ENCODE results near the gene ENOPH1.
"Not testable (repeated sequence)": the region's sequence is repeated elsewhere in the genome, so short reads cannot be mapped to it uniquely, and the experiment has no call there.

Gene ENOPH1

DNA sequence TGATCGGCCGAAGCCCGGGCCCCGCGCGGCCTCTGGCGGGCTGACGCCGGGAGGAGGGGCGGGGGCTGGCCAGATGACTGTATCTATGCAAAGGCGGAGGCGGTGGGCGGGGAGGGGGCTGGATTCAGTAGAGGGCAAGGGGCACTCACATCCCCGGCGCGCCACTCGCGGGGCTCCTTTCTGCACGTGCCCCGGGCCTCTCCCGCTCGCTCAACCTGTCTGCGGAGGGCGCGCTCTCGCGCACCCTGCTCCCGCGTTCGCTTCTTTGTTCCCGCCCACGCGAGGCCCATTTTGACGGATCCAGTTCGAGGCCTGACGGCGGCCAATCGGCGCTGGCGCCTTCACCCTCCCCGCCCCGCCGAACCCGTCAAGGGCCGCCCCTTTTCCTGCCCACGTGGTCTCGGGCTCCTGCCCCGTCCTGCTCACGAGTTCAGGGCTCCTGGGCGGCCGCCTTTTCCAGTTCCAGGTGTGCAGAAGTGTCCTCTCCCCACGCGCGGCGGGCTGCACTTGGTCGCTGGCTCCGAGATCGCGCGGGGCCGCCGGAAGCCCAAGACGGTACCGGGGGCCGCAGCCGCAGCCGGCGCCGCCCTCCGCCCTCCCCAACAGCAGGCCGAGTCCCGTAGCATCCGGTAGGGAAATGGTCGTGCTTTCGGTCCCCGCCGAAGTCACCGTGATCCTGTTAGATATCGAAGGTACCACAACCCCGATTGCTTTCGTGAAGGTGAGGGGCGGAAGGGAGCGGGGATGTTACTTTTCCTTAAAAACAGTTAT lies at the start of gene ENOPH1, which contains the start of gene HNRNPDL:
Gene ENOPH1, plus strand, starts transcription at position 398 of the 771 bp plus-strand sequence. Its CDS starts 240 bp downstream, at position 638.
Gene HNRNPDL, minus strand, starts transcription at position 270 of the 771 bp plus-strand sequence. CDS start 772 bp downstream, outside the sequence.
- peak; percentile 89 for DNase-seq (ENCODE audit: low read depth in 2 of 2)

DNA sequence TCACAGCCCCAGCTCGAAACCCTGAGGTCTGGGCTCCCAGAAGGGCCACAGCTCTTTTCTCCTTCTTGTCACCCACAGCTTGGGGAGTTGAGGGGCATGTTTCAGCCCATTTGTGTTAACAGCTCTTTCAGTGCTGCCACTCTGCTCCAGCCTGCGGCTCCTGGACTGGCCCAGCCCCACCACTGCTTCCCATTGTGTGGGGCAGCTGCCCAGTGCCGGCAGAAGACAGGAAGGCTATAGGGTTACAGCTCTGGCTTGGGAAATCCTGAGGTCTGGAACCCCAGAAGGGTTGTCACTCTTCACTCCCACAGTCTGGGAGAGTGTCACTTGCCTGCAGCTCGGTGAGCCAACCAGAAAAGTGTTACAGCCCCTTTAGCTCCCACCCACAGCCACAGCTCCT lies 49.6 kb upstream of the ENOPH1 start:
- DNase-seq (ENCODE audit: low read depth in 2 of 2) = no peak

DNA sequence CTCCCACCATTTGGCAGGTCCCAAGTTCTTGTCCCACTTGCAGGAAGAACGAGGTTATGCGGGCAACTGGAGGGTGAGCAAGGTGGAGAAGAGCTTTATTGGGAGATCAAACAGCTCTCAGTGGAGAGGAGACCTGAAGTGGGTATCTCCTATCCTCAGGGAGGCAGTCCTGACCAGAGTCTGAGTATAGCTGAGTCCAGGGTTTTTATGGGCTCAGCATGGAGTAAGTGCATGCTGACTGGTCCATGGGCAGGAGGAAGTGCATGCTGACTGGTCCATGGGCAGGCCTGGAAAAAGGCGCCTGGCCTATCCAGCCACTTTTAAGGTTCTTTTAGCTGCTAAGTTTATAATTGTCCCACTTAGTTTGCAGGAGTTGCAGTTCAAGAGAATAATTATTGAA lies 49.2 kb upstream of the ENOPH1 start:
- DNase-seq (ENCODE audit: low read depth in 2 of 2) = no peak

DNA sequence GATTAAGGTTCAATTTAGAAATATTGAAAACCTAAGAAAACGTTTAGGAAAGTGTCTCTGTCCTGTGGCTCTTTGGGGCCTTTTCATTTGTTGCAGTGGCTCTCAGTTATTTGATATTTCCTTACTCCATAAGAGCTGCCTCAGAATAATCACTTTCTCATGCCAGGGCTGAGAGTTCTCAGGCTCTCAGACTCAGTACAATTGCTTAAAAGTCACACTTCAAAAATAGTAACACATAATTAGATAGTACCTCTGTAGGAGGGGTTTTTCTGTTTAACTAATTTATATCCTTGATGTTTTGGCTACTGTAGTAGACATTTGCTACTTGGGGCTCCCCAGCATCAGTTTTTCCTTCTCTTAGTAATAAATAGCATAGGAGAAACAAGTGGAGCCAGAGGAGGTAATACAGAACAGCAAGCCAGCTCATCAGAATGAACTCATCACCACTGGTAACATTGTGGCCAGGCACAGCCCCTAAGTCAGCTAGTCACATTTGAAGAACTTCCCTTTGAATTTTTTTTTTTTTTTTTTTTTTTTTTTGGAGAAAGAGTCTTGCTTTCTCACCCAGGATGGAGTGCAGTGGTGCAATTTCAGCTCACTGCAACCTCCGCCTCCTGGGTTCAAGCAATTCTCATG lies 48.6 kb upstream of the ENOPH1 start:
- DNase-seq (ENCODE audit: low read depth in 2 of 2) = no peak

- DNase-seq (ENCODE audit: low read depth in 2 of 2) = no peak
Measured at GRCh38 chr4:82382751-82383150, 47.6 kb upstream of the ENOPH1 start.

DNA sequence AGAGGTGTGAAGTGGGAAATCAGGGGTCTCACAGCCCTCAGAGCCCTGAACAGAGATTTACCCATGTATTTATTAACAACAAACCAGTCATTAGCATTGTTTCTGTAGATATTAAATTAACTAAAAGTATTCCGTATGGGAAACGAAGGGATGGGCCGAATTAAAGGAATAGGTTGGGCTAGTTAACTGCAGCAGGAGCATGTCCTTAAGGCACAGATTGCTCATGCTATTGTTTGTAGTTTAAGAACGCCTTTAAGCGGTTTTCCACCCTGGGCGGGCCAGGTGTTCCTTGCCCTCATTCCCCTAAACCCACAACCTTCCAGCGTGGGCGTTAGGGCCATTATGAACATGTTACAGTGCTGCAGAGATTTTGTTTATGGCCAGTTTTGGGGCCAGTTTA lies 44.1 kb upstream of the ENOPH1 start:
- not testable (repeated sequence) for DNase-seq (ENCODE audit: low read depth in 2 of 2)

DNA sequence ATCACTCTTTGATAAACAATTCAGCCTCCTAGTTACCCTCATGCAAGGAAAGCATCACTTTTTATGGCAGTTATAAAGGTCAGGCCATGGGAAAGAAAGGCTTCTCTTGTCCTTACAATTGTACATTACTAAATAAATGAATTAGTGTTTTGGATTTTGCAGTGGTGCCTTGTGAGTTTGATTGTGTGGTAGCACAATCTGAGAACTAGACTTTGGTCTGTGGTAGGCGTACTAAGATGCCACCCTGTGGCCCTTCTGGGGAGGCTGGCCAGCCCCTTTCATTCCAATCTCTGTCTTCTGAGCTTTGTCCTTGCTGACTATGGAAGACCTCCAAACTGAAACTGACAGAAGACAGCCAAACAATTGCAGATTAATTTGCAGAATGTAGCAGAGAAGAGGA lies 42.0 kb upstream of the ENOPH1 start:
- DNase-seq (ENCODE audit: low read depth in 2 of 2) = no peak

DNA sequence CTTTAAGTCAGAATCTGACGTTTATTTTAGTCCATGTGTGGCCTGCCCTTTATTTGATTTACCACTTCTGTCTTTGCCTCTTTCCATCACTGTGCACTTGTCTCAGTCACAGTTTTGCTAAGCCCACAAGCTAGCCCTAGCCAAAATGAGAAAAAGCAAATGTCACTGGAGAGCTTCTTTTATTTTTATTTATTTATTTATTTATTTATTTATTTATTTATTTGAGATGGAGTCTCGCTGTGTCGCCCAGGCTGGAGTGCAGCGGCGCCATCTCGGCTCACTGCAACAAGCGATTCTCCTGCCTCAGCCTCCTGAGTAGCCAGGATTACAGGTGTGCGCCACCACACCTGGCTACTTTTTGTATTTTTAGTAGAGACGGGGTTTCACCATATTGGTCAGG lies 40.3 kb upstream of the ENOPH1 start:
- DNase-seq (ENCODE audit: low read depth in 2 of 2) = not testable (repeated sequence)

- DNase-seq (ENCODE audit: low read depth in 2 of 2) = no peak
Measured at GRCh38 chr4:82394896-82395295, 35.5 kb upstream of the ENOPH1 start.

GRCh38 chr4:82397527-82397926 lies 32.9 kb upstream of the ENOPH1 start:
- DNase-seq (ENCODE audit: low read depth in 2 of 2) = no peak

DNA sequence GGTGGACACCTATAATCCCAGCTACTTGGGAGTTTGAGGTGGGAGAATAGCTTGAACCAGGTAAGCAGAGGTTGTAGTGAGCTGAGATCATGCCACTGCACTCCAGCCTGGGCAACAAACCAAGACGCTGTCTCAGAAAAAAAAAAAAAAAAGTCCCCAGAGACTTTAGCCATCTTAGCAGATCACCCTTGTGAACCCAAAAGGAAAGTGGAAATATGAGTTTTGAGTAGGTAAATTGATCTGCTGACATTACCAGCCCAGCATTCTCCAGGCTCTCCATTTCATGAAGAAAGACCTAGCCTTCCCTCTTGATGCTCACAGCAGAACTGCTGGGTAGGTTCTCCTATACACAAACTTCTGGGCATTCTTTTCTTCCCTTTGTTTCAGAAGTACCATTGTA lies 32.1 kb upstream of the ENOPH1 start:
- DNase-seq (ENCODE audit: low read depth in 2 of 2) = no peak

DNA sequence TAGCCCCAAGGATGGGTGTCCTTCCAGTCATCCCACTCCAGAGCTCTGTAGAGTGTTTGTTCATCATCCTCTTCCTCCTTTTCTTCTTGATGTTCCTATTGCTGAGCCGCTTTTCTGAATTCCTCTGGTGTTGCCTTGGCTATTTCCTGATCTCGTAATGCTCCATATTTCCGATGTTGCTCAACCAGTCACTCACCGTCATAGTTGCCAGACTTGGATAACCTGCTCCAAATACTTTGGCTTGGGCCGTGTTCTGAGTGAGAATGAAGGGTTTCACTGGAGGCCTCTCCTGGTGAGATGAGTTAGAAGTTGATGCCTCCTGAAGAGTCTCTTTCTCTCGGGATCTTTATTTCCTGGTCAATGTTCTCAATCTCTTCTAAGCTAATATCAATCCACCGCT lies 28.8 kb upstream of the ENOPH1 start:
- DNase-seq (ENCODE audit: low read depth in 2 of 2) = no peak

DNA sequence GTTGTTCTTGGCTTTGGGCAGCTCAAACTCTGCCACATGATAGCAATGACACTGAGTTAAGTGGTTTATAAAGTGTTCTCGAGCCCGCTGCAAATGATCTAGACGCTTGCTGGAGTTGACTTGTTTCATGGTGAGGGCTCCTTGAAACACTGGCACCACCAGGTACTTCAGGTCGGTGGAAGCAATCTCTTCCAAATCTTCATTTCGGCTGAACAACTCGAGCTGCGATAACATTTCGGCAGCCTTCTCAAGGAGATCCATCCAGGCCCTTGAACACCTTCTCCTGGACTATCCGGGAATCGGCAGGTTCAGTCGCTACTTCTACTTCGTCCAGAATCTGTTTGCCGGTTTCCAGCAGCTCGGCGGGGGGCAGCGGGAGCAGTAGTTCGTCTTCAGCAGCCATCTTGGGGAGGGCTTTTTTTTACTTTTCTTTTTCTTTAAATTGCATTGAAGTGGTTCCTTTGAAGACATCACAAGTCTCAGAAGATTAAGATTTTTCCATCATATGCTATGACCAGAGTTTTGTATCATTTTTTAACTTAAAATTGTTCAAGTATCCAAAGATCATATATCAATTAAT lies 28.1 kb upstream of the ENOPH1 start:
- DNase-seq (ENCODE audit: low read depth in 2 of 2) = no peak

GRCh38 chr4:82403725-82404124 lies 26.7 kb upstream of the ENOPH1 start:
- DNase-seq (ENCODE audit: low read depth in 2 of 2) = no peak

DNA sequence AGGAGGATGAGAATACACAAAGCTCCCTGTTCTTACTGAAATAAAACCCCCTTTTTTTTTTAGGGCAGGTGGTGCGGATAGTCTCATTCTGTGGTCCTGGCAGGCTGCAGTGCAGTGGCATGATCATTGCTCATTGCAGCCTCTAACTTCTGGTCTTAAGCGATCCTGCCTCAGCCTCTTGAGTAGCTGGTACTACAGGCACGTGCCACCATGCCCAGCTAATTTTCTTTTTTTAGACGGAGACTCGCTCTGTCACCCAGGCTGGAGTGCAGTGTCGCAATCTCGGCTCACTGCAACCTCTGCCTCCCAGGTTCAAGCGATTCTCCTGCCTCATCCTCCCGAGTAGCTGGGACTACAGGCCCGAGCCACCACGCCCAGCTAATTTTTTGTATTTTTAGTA lies 15.3 kb upstream of the ENOPH1 start:
- DNase-seq (ENCODE audit: low read depth in 2 of 2) = not testable (repeated sequence)

DNA sequence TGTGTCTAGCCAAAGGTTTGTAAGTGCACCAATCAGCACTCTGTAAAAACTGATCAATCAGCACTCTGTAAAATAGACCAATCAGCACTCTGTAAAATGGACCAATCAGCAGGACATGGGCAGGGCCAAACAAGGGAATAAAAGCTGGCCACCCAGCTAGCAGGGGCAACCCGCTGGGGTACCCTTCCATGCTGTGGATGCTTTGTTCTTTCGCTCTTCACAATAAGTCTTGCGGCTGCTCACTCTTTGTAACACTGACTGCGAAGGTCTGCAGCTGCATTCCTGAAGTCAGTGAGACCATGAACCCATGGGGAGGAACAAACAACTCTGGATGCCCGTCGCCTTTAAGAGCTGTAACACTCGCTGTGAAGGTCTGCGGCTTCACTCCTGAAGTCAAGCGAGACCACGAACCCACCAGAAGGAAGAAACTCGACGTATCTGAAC lies 14.4 kb upstream of the ENOPH1 start:
- DNase-seq (ENCODE audit: low read depth in 2 of 2) = no peak

GRCh38 chr4:82419451-82419850 lies 10.9 kb upstream of the ENOPH1 start:
- DNase-seq (ENCODE audit: low read depth in 2 of 2) = no peak

DNA sequence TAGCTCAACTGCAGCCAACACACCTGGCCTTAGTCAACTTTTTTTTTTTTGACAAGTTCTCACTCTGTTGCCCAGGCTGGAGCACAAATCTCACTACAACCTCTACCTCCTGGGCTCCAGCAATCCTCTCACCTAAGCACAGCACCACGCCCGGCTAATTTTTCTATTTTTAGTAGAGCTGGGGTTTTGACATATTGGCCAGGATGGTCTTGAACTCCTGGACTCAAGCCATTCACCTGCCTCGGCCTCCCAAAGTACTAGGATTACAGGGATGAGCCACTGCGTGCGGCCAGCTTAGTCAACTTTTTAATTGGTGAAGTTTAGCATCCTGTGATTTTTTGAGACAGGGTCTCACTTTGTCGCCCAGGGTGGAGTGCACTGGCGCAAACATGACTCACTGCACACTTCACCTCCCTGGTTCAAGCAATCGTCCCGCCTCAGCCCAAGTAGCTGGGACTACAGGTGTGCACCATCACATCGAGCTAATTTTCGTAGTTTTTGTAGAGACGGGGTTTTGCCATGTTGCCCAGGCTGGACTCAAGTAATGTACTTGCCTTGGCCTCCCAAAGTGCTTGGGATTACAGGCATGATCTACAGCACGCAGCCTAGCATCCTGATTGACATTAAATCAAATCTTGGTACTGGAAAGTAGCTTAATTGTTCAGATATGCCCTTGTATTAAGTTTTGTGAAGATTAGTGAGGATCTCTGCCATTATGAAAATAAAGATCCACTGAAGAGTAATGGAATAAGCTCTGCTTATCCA lies 8.4 kb upstream of the ENOPH1 start:
- no peak for DNase-seq (ENCODE audit: low read depth in 2 of 2)

- no peak for DNase-seq (ENCODE audit: low read depth in 2 of 2)
Measured at GRCh38 chr4:82422616-82423015, 7.8 kb upstream of the ENOPH1 start.

DNA sequence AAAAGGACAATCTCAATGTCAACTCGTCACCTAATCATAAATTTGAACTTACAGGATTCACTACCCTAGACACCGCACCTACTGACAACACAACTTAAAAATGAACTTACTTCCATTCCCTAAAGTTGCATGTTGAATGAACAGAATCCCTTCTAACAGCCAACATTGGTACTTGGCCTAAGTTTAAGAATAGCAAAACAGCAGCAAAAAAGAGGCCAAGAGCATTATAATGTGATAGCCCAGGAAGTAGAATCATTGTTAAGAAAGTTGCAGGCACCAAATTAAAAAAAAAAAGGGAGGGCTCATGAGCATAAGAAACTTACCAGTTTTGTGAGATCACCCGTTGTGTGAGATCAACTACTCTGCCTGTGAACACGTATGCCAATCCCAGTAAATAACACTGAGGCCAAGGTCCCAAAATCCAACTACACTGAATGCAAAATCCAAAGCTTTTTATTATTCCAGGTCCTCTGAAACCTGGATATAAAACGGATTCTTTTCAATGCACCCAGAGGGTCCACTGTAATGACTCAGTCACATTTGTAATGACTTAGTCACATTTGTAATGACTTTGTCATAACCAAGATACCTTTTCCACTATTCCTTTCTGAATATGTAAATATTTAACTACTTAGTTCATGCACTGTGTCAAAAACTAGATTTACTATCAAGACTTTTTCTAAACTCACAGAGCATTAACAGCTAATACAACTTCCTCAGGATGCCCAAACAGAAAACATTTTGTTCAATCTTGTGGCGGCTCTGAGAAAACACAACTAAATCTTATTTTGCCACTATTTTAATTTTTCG lies 6.9 kb upstream of the ENOPH1 start:
- peak; percentile 28 to 41 for DNase-seq (ENCODE audit: low read depth in 2 of 2)

DNA sequence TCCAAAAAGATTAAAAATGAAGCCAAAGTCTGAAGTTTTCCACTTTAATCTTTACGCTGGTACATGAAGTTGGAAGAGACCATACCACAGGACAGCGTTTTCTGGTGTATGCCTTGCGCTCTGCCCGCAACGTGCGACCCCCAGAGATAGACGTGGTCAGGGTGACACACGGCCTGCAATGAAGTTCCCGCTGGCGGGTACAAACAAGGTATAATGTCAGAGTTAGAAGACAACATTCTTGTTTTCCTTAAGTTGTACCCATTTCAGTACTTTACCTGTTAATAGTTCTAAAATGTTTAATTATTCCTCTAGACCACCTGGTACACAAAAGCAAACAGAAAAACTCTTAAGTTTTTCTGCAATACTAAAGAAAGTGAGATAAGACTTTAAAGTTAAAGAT lies 4.9 kb upstream of the ENOPH1 start:
- no peak for DNase-seq (ENCODE audit: low read depth in 2 of 2)
